DND-41 (cell line): ENCODE data around the gene RAB7A.

Source experiments
- ATAC-seq: fragments of 200-7000 bp; cut with Tn5 transposase; 3 replicates; pipeline ENCODE4 v1.9.1; 2021; ENCODE audit warnings: low read depth; ENCODE audit not compliant: insufficient read depth
- DNase-seq: peaks from one replicate; pipeline ENCODE4 v3.0.0-alpha.2; 2020
- H2AFZ ChIP-seq: 2 replicates; pipeline ENCODE4 v1.6.0; 2012; ENCODE audit warnings: low read depth, low read length
- H3K27ac ChIP-seq: 2 replicates; pipeline ENCODE4 v1.5.1; 2012; ENCODE audit warnings: low read length, inconsistent platforms
- H3K27me3 ChIP-seq: fragments of 200-600 bp; sonication (generic); 2 replicates; pipeline ENCODE4 v1.6.0; 2012; ENCODE audit warnings: low read length, mild to moderate bottlenecking, inconsistent platforms; ENCODE audit not compliant: insufficient read depth, poor library complexity
- H3K36me3 ChIP-seq: 2 replicates; pipeline ENCODE4 v1.5.1; 2012; ENCODE audit warnings: low read length, inconsistent platforms; ENCODE audit not compliant: insufficient read depth
- H3K4me1 ChIP-seq: 2 replicates; pipeline ENCODE4 v1.5.1; 2012; ENCODE audit warnings: mild to moderate bottlenecking, low read length; ENCODE audit not compliant: insufficient read depth
- H3K4me2 ChIP-seq: 2 replicates; pipeline ENCODE4 v1.6.0; 2012; ENCODE audit warnings: mild to moderate bottlenecking, moderate library complexity, low read length, inconsistent platforms; ENCODE audit not compliant: insufficient read depth
- H3K4me3 ChIP-seq, 2 experiments: fragments of 200-600 bp in 1 of 2; shearing (Covaris generic) in 1 of 2; 2 replicates each; pipeline ENCODE4 v1.5.1; 2012 to 2016; ENCODE audit warnings: inconsistent platforms in 2 of 2, low read length in 2 of 2, mild to moderate bottlenecking in 2 of 2, low read depth in 1 of 2, moderate library complexity in 1 of 2
- H3K79me2 ChIP-seq: 2 replicates; pipeline ENCODE4 v1.6.0; 2012; ENCODE audit warnings: low read length, inconsistent platforms; ENCODE audit not compliant: insufficient read depth
- H3K9ac ChIP-seq: 2 replicates; pipeline ENCODE4 v1.6.0; 2012; ENCODE audit warnings: low read depth, mild to moderate bottlenecking, inconsistent platforms, low read length, moderate library complexity
- H3K9me3 ChIP-seq: 2 replicates; pipeline ENCODE4 v1.5.1; 2012; ENCODE audit warnings: low read length, moderate library complexity, mild to moderate bottlenecking, inconsistent platforms; ENCODE audit not compliant: insufficient read depth, severe bottlenecking
- H4K20me1 ChIP-seq: 2 replicates; pipeline ENCODE4 v1.6.0; 2012; ENCODE audit warnings: low read length; ENCODE audit not compliant: insufficient read depth
- EZH2 ChIP-seq: IDR thresholded peaks from 3 replicates; pipeline ENCODE4 v1.6.1; 2012; ENCODE audit warnings: borderline replicate concordance, low read depth, mild to moderate bottlenecking, moderate library complexity, low read length, inconsistent platforms; ENCODE audit not compliant: severe bottlenecking
- TF ChIP-seq, protein P1 (sequence below): IDR thresholded peaks from 2 replicates; pipeline ENCODE4 v1.5.1; 2012; ENCODE audit warnings: borderline replicate concordance, low read length, moderate library complexity, mild to moderate bottlenecking; ENCODE audit not compliant: poor library complexity, severe bottlenecking; ENCODE audit errors: extremely low read depth

RAB7A gene

DNA sequence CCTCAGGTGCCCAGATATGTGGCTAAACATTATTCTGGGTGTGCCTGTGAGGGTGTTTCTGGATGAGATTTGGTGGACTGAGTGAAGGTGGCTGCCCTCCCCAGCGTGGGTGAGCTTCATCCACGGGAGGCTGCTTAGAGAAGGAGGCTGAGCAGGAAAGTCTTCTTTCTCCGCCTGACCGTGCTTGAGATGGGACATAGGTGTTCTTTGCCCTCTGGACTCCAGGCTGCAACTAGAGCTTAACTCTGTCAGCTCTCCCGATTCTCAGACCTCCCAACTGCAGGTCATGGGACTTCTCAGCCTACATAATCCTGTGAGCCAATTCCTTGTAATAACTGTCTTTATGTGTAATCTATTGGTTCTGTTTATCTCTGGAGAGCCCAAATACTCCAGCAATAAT, 34.1 kb downstream of the RAB7A start:
- Histone ChIP-seq H3K27me3 (no peaks in the 10 kb centered on the region), H4K20me1 (peaks cover 64% of the 10 kb centered on the region), H2AFZ (no peak overlapping the region), H3K4me3 (no peak overlapping the region), H3K79me2 (peaks cover 96% of the 10 kb centered on the region), H3K4me1 (no peaks in the 10 kb centered on the region), H3K36me3 (peaks cover 11% of the 10 kb centered on the region), H3K27ac (no peak overlapping the region), H3K9me3 (no peaks in the 10 kb centered on the region), H3K4me2 (no peak overlapping the region), H3K9ac (no peak overlapping the region)
- DNase-seq (no peak), ATAC-seq (no peak)
- TF ChIP-seq EZH2, result no peak
- TF ChIP-seq, protein P1, sequence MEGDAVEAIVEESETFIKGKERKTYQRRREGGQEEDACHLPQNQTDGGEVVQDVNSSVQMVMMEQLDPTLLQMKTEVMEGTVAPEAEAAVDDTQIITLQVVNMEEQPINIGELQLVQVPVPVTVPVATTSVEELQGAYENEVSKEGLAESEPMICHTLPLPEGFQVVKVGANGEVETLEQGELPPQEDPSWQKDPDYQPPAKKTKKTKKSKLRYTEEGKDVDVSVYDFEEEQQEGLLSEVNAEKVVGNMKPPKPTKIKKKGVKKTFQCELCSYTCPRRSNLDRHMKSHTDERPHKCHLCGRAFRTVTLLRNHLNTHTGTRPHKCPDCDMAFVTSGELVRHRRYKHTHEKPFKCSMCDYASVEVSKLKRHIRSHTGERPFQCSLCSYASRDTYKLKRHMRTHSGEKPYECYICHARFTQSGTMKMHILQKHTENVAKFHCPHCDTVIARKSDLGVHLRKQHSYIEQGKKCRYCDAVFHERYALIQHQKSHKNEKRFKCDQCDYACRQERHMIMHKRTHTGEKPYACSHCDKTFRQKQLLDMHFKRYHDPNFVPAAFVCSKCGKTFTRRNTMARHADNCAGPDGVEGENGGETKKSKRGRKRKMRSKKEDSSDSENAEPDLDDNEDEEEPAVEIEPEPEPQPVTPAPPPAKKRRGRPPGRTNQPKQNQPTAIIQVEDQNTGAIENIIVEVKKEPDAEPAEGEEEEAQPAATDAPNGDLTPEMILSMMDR, result no peak

DNA sequence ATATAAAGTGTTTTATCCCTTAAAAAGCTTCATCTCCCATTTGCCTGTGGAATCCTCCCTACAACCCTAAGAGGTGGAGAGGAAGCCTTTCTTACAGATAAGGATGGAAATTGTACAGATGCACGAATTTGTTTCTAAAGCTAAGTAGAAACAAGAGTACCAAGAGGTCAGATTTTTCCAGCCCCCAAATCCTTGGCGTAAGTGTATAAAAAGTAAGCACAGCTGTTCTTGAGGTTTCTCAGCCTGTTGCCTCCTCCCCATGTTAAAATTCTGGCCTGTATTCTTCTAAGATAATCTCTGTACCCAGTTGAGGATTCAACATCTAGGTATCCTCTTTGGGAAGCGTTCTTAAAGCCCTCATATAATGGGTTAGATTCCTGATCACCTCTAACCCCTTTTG, 34.9 kb downstream of the RAB7A start:
- no peak overlapping the region for H3K4me3 ChIP-seq
- H4K20me1 ChIP-seq, result peaks cover 71% of the 10 kb centered on the region
- no peak for DNase-seq
- TF ChIP-seq, protein P1, result no peak
- no peak for TF ChIP-seq EZH2
- no peak overlapping the region for H3K9ac ChIP-seq
- H3K27me3 ChIP-seq, result no peaks in the 10 kb centered on the region
- H3K27ac ChIP-seq, result no peak overlapping the region
- no peaks in the 10 kb centered on the region for H3K9me3 ChIP-seq
- no peak overlapping the region for H3K4me2 ChIP-seq
- no peak overlapping the region for H2AFZ ChIP-seq
- no peaks in the 10 kb centered on the region for H3K4me1 ChIP-seq
- peaks cover 97% of the 10 kb centered on the region for H3K79me2 ChIP-seq
- H3K36me3 ChIP-seq, result peaks cover 11% of the 10 kb centered on the region
- no peak for ATAC-seq

DNA sequence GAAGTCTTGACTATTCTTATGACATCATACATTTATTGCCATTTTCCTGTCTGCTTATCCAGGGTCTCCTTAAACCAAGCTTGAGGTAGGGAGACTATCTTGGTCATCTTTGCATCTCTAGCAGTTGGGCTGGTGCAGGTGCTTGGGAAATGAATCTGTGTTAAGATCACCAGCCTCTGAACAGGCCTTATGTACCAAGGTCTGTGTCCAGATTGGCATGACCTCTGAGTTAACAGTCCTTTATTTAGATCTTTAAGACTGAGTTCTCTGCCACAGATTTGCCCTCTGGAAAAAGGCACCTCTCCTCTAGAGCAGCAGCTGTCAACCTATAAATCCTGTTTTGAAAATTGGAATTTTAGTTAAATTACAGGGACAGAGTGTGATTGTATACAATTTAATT, 35.4 kb downstream of the RAB7A start:
- Histone ChIP-seq H3K36me3 (peaks cover 11% of the 10 kb centered on the region), H3K4me3 (no peak overlapping the region), H3K27ac (no peak overlapping the region), H3K4me2 (no peak overlapping the region), H3K27me3 (no peaks in the 10 kb centered on the region), H4K20me1 (peaks cover 75% of the 10 kb centered on the region), H3K4me1 (no peaks in the 10 kb centered on the region), H2AFZ (no peak overlapping the region), H3K79me2 (peaks cover 97% of the 10 kb centered on the region), H3K9me3 (no peaks in the 10 kb centered on the region), H3K9ac (no peak overlapping the region)
- no peak for TF ChIP-seq EZH2
- TF ChIP-seq, protein P1, result no peak
- DNase-seq (no peak), ATAC-seq (no peak)

DNA sequence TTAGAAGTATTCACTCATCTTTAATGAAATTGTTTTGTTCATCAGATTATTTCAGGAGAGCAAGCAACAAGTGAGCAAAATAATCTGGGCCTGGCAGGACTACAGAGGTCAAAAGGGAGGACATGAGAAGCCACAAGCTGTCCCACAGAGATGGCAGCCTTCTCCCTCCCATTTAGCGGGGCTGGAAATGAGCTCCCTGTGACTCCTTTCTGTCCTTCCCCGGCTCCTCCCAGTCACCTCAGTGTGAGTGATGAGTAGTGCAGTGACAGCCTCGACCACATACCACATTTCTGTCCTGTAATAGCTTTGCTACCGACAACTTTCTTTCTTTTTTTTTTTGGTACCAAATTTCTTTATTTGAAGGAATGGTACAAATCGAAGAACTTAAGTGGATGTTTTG, 38.0 kb downstream of the RAB7A start:
- H2AFZ ChIP-seq, result no peak overlapping the region
- peaks cover 11% of the 10 kb centered on the region for H3K36me3 ChIP-seq
- no peaks in the 10 kb centered on the region for H3K9me3 ChIP-seq
- H3K4me3 ChIP-seq, result no peak overlapping the region
- H4K20me1 ChIP-seq, result peaks cover 88% of the 10 kb centered on the region
- no peak overlapping the region for H3K9ac ChIP-seq
- H3K27ac ChIP-seq, result no peak overlapping the region
- no peak overlapping the region for H3K4me2 ChIP-seq
- H3K27me3 ChIP-seq, result no peaks in the 10 kb centered on the region
- H3K79me2 ChIP-seq, result peaks cover 98% of the 10 kb centered on the region
- no peaks in the 10 kb centered on the region for H3K4me1 ChIP-seq
- DNase-seq, result no peak
- TF ChIP-seq, protein P1, result no peak
- TF ChIP-seq EZH2, result no peak
- no peak for ATAC-seq
